ENCODE results near the gene LRSAM1. TPM values are rescaled to one million over a fixed set of nuclear protein-coding genes. Genes with fewer than 3 reads are reported as not detected.
A peak's percentile ranks its signal among the peaks of the same experiment; 100 is the strongest.

LRSAM1 gene
- polyA plus RNA-seq, 2 donors: 10.7 to 17.5 TPM

- no peaks in the 10 kb centered on the region for H3K9me3 ChIP-seq (ENCODE audit: control insufficient read depth in 2 of 2, insufficient read depth in 1 of 2, low read depth in 1 of 2, low read length in 1 of 2)
- peaks cover 31 to 61% of the 10 kb centered on the region in 2 donors for H3K36me3 ChIP-seq (ENCODE audit: control insufficient read depth in 2 of 2, insufficient read depth in 2 of 2, low read length in 1 of 2)
- peaks cover 0 to 10% of the 10 kb centered on the region in 2 donors for H3K4me1 ChIP-seq (ENCODE audit: control insufficient read depth in 2 of 2, insufficient read depth in 2 of 2, low read length in 1 of 2)
- H3K27me3 ChIP-seq (ENCODE audit: control insufficient read depth in 1 of 2, insufficient read depth in 2 of 2, low read length in 2 of 2): no peaks in the 10 kb centered on the region
- whole genome bisulfite sequencing, 2 donors: 85 to 86% methylated on average over 9 of the region's 9 CpGs
- no peak overlapping the region for H3K4me3 ChIP-seq (ENCODE audit: low read depth in 1 of 2, low read length in 2 of 2)
- no peak overlapping the region for H3K27ac ChIP-seq (ENCODE audit: low read depth in 2 of 2, low read length in 1 of 2)
Measured at GRCh38 chr9:127500862-127501261, 49.6 kb downstream of the LRSAM1 start.

GRCh38 chr9:127501821-127502343 is 50.6 kb downstream of the LRSAM1 start:
- Histone ChIP-seq H3K36me3 (ENCODE audit: control insufficient read depth in 2 of 2, insufficient read depth in 2 of 2, low read length in 1 of 2) (peaks cover 28 to 61% of the 10 kb centered on the region in 2 donors), H3K9me3 (ENCODE audit: control insufficient read depth in 2 of 2, insufficient read depth in 1 of 2, low read depth in 1 of 2, low read length in 1 of 2) (no peaks in the 10 kb centered on the region), H3K27me3 (ENCODE audit: control insufficient read depth in 1 of 2, insufficient read depth in 2 of 2, low read length in 2 of 2) (no peaks in the 10 kb centered on the region), H3K4me1 (ENCODE audit: control insufficient read depth in 2 of 2, insufficient read depth in 2 of 2, low read length in 1 of 2) (peaks cover 0 to 4% of the 10 kb centered on the region in 2 donors), H3K27ac (ENCODE audit: low read depth in 2 of 2, low read length in 1 of 2) (no peak overlapping the region), H3K4me3 (ENCODE audit: low read depth in 1 of 2, low read length in 2 of 2) (no peak overlapping the region)
- 86 to 87% methylated on average over 12 of the region's 12 CpGs for WGBS, 2 donors

- H3K4me1 ChIP-seq (ENCODE audit: control insufficient read depth in 2 of 2, insufficient read depth in 2 of 2, low read length in 1 of 2): peaks cover 0 to 3% of the 10 kb centered on the region in 2 donors
- no peak overlapping the region for H3K4me3 ChIP-seq (ENCODE audit: low read depth in 1 of 2, low read length in 2 of 2)
- no peaks in the 10 kb centered on the region for H3K9me3 ChIP-seq (ENCODE audit: control insufficient read depth in 2 of 2, insufficient read depth in 1 of 2, low read depth in 1 of 2, low read length in 1 of 2)
- no peaks in the 10 kb centered on the region for H3K27me3 ChIP-seq (ENCODE audit: control insufficient read depth in 1 of 2, insufficient read depth in 2 of 2, low read length in 2 of 2)
- H3K36me3 ChIP-seq (ENCODE audit: control insufficient read depth in 2 of 2, insufficient read depth in 2 of 2, low read length in 1 of 2): peaks cover 29 to 61% of the 10 kb centered on the region in 2 donors
- H3K27ac ChIP-seq (ENCODE audit: low read depth in 2 of 2, low read length in 1 of 2): no peak overlapping the region
- 88 to 91% methylated on average over 20 to 21 of the region's 21 CpGs for WGBS, 2 donors
Measured at GRCh38 chr9:127502706-127503378, 51.5 kb downstream of the LRSAM1 start.

GRCh38 chr9:127503379-127503921 is 52.1 kb downstream of the LRSAM1 start:
- Histone ChIP-seq H3K36me3 (ENCODE audit: control insufficient read depth in 2 of 2, insufficient read depth in 2 of 2, low read length in 1 of 2) (peaks cover 25 to 62% of the 10 kb centered on the region in 2 donors), H3K27ac (ENCODE audit: low read depth in 2 of 2, low read length in 1 of 2) (peak overlapping the region in 1 of 2 donors; percentile 6), H3K4me3 (ENCODE audit: low read depth in 1 of 2, low read length in 2 of 2) (no peak overlapping the region), H3K4me1 (ENCODE audit: control insufficient read depth in 2 of 2, insufficient read depth in 2 of 2, low read length in 1 of 2) (peaks cover 0 to 6% of the 10 kb centered on the region in 2 donors), H3K9me3 (ENCODE audit: control insufficient read depth in 2 of 2, insufficient read depth in 1 of 2, low read depth in 1 of 2, low read length in 1 of 2) (no peaks in the 10 kb centered on the region), H3K27me3 (ENCODE audit: control insufficient read depth in 1 of 2, insufficient read depth in 2 of 2, low read length in 2 of 2) (no peaks in the 10 kb centered on the region)
- WGBS, 2 donors: 86 to 88% methylated on average over 20 of the region's 20 CpGs

GRCh38 chr9:127503947-127504886 is 52.9 kb downstream of the LRSAM1 start:
- WGBS, 2 donors: 41 to 50% methylated on average over 25 of the region's 25 CpGs
- Histone ChIP-seq H3K4me1 (ENCODE audit: control insufficient read depth in 2 of 2, insufficient read depth in 2 of 2, low read length in 1 of 2) (peaks cover 0 to 6% of the 10 kb centered on the region in 2 donors), H3K27me3 (ENCODE audit: control insufficient read depth in 1 of 2, insufficient read depth in 2 of 2, low read length in 2 of 2) (no peaks in the 10 kb centered on the region), H3K9me3 (ENCODE audit: control insufficient read depth in 2 of 2, insufficient read depth in 1 of 2, low read depth in 1 of 2, low read length in 1 of 2) (no peaks in the 10 kb centered on the region), H3K4me3 (ENCODE audit: low read depth in 1 of 2, low read length in 2 of 2) (no peak overlapping the region), H3K27ac (ENCODE audit: low read depth in 2 of 2, low read length in 1 of 2) (peak overlapping the region; percentile 15 to 27), H3K36me3 (ENCODE audit: control insufficient read depth in 2 of 2, insufficient read depth in 2 of 2, low read length in 1 of 2) (peaks cover 25 to 70% of the 10 kb centered on the region in 2 donors)

- Histone ChIP-seq H3K36me3 (ENCODE audit: control insufficient read depth in 2 of 2, insufficient read depth in 2 of 2, low read length in 1 of 2) (peaks cover 25 to 74% of the 10 kb centered on the region in 2 donors), H3K27ac (ENCODE audit: low read depth in 2 of 2, low read length in 1 of 2) (peak overlapping the region; percentile 28 to 37)
Measured at GRCh38 chr9:127504887-127505251, 53.6 kb downstream of the LRSAM1 start.

GRCh38 chr9:127505396-127506116 is 54.2 kb downstream of the LRSAM1 start:
- H3K27me3 ChIP-seq (ENCODE audit: control insufficient read depth in 1 of 2, insufficient read depth in 2 of 2, low read length in 2 of 2): no peaks in the 10 kb centered on the region
- peaks cover 25 to 75% of the 10 kb centered on the region in 2 donors for H3K36me3 ChIP-seq (ENCODE audit: control insufficient read depth in 2 of 2, insufficient read depth in 2 of 2, low read length in 1 of 2)
- no peaks in the 10 kb centered on the region for H3K9me3 ChIP-seq (ENCODE audit: control insufficient read depth in 2 of 2, insufficient read depth in 1 of 2, low read depth in 1 of 2, low read length in 1 of 2)
- peaks cover 0 to 6% of the 10 kb centered on the region in 2 donors for H3K4me1 ChIP-seq (ENCODE audit: control insufficient read depth in 2 of 2, insufficient read depth in 2 of 2, low read length in 1 of 2)
- no peak overlapping the region for H3K4me3 ChIP-seq (ENCODE audit: low read depth in 1 of 2, low read length in 2 of 2)
- 62 to 67% methylated on average over 16 of the region's 16 CpGs for WGBS, 2 donors
- peak overlapping the region; percentile 28 to 43 for H3K27ac ChIP-seq (ENCODE audit: low read depth in 2 of 2, low read length in 1 of 2)

More at GRCh38 chr9:127504887-127505251, 53.6 kb downstream of the LRSAM1 start:
- Histone ChIP-seq H3K27me3 (ENCODE audit: control insufficient read depth in 1 of 2, insufficient read depth in 2 of 2, low read length in 2 of 2) (no peaks in the 10 kb centered on the region), H3K4me3 (ENCODE audit: low read depth in 1 of 2, low read length in 2 of 2) (no peak overlapping the region), H3K9me3 (ENCODE audit: control insufficient read depth in 2 of 2, insufficient read depth in 1 of 2, low read depth in 1 of 2, low read length in 1 of 2) (no peaks in the 10 kb centered on the region), H3K4me1 (ENCODE audit: control insufficient read depth in 2 of 2, insufficient read depth in 2 of 2, low read length in 1 of 2) (peaks cover 0 to 6% of the 10 kb centered on the region in 2 donors)
- WGBS, 2 donors: 60 to 72% methylated on average over 8 of the region's 8 CpGs

GRCh38 chr9:127506117-127506813 is 55.0 kb downstream of the LRSAM1 start:
- peak overlapping the region; percentile 7 to 43 for H3K27ac ChIP-seq (ENCODE audit: low read depth in 2 of 2, low read length in 1 of 2)
- H3K4me3 ChIP-seq (ENCODE audit: low read depth in 1 of 2, low read length in 2 of 2): no peak overlapping the region
- no peaks in the 10 kb centered on the region for H3K9me3 ChIP-seq (ENCODE audit: control insufficient read depth in 2 of 2, insufficient read depth in 1 of 2, low read depth in 1 of 2, low read length in 1 of 2)
- no peaks in the 10 kb centered on the region for H3K27me3 ChIP-seq (ENCODE audit: control insufficient read depth in 1 of 2, insufficient read depth in 2 of 2, low read length in 2 of 2)
- 78 to 86% methylated on average over 11 to 12 of the region's 12 CpGs for WGBS, 2 donors
- H3K36me3 ChIP-seq (ENCODE audit: control insufficient read depth in 2 of 2, insufficient read depth in 2 of 2, low read length in 1 of 2): peaks cover 20 to 70% of the 10 kb centered on the region in 2 donors
- peaks cover 0 to 6% of the 10 kb centered on the region in 2 donors for H3K4me1 ChIP-seq (ENCODE audit: control insufficient read depth in 2 of 2, insufficient read depth in 2 of 2, low read length in 1 of 2)
